HG02885 (cell line): Measurements from ENCODE around the gene ETS2.
"Not testable (repeated sequence)": the region's sequence is repeated elsewhere in the genome, so short reads cannot be mapped to it uniquely, and the experiment has no call there.

Source experiments
- ATAC-seq: cut with Tn5 transposase; IDR thresholded peaks from one replicate; pipeline ENCODE4 v1.9.1; 2021; ENCODE audit warnings: mild to moderate bottlenecking; ENCODE audit not compliant: unreplicated experiment, poor library complexity

ETS2 gene

DNA sequence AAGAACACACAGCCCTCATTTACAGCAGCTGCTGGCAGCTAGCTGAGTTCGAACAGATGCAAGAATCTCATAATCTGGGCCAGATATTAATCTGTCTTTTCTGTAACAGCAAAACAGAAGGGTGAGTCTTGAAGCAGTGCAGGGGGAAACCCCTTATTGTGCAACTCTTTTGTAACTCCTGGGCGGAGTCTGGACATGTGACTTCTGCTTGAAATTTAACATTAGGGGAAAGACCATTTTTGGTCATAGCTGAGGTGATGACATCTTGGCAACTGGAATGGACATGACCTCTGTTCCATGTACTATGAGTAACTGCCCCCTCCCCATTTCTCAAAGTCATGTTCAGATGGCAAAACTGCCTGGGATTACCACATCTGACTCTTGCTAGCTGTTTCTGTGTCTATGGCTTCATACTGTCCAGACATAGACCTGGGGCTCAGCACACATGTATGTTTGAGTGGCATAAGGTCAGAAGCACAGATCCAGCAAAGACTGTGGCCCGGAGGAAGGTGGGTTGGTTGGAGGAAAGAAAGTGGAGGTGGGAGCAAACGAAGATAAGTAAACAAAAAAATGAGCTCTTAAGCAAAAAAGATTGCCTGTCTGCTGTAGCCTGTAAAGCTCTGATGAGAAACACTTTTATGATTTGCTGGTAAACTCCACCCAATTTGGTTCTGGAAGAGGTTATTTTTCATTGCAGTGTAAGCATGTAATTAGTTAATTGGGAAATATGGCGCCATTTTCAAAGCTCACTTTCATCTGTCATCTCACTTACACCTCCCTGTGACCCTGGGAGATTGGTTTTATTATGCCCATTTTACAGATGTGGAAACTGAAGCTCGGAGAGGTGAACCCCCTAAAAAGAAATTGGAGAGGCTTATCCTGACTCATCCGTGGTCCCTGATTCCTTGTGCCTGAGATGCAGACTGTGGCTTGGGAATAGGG is 26.1 kb downstream of the ETS2 start:
- peak; percentile 86 for ATAC-seq

DNA sequence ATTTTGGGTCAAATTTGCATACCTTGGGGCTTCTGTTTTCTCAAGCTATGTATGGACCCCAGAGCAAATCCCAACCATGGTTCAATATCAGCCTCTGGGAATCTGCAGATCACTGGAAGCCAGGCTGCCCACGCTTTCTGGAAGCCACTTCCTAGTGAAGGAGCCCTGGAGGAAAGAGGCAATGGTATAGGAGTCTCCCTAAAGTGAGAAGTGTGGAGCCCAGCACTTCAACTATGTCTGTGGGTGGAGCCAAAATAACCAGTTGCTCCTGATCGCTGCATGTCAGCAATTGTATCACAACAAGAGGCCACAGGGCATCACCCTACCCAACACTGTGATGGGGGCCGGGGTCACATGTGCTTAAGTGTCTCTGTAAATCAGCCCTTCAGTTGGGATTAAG is 26.9 kb downstream of the ETS2 start:
- ATAC-seq: no peak

DNA sequence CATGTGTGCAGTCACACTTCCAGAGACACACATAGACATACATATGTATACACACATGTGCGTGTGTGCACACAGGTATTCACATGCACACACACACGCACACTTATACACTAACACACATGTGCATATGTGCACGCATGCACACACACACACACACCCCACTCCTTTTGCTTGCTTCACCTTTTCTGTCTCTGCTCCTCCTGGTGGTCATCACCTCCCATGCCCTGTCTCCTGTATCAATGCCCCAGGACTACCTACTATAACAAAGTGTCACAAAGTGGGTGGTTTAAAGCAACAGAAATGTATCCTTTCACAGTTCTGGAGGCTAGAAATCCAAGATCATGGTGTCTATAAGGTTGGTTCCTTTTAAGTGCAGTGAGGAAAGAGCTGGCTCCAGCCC is 27.4 kb downstream of the ETS2 start:
- ATAC-seq: no peak

DNA sequence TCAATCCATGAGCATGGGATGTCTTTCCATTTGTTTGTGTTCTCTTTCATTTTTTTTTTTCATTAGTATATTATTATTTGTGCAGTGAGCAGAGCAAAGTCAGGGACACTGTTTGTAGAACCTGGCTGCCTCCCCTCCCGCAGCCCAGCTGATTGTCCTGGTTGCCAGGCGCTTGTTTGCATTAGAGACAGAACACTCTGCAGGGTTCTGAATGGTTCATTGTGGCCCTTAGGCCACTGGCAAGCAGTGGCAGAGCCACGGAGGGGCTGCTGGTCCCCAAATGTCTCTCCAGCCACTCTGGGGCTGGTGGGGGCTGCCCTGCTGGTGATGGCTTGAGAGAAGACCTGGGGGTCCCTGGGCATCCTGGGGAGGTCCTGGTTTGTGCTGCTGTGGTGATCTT is 29.0 kb downstream of the ETS2 start:
- no peak for ATAC-seq

DNA sequence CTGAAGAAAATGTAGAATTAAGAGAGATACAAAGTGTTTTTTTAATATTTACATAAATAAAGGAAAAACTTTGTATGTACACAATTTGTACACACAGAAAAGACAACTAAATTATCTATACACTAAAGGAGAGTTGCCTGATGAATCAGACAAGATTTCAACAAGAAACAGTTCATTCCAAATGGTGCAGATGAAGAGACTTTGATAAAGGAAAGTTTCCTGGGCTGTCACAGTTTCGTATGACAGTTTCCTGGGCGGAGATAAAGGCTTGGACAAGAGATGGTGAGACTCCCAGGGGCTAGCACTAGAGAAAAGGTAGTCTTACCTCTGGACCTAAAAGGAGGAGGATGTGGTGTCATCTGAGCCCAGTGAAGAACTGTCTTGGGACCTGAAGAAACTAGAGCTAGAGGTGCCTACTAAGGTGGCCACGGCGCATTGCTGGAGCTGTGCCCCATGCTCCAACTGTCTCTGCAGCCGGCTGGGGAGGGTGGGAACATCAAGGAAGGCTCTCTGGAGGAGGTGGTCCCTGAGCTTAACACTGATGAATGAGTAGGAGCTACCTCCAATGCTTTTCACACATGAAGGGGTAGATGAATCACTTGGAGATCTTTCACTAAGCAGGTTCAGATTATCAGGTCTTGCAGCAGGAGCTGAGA is 32.2 kb downstream of the ETS2 start:
- no peak for ATAC-seq

DNA sequence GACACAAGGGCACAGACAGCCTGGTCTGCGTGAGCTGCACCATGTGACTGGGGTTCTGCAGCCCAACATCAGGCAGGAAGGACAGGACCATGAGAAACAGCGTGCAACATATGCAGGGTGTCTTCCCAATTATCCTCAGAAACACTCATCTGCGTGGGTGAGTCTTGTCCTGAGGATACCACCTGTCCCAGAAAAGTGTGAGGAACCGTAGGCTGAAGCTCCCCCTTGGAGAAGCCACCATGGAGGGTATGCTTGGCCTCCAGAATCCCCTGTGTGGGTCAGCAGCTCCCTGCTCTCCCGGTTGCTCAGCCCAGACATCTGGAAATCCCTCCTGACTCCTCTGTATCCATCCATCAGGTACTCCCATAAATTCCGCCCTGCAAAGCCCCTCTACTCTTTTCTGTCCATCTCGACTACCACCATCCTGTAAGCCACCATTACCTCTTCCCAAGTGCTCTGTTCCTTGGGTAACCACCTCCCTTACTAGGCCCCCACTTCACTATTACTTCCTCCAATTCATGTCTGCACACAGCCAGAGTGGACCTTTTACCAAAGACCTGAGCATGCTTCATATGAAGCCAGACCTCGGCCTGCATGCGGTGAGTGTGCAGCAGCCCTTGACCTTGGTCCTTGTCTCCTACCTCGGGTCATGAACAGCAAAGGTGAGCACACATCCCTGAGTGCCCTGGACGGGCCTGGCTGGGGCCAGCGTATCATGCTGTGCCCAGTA is 33.0 kb downstream of the ETS2 start:
- ATAC-seq: no peak

DNA sequence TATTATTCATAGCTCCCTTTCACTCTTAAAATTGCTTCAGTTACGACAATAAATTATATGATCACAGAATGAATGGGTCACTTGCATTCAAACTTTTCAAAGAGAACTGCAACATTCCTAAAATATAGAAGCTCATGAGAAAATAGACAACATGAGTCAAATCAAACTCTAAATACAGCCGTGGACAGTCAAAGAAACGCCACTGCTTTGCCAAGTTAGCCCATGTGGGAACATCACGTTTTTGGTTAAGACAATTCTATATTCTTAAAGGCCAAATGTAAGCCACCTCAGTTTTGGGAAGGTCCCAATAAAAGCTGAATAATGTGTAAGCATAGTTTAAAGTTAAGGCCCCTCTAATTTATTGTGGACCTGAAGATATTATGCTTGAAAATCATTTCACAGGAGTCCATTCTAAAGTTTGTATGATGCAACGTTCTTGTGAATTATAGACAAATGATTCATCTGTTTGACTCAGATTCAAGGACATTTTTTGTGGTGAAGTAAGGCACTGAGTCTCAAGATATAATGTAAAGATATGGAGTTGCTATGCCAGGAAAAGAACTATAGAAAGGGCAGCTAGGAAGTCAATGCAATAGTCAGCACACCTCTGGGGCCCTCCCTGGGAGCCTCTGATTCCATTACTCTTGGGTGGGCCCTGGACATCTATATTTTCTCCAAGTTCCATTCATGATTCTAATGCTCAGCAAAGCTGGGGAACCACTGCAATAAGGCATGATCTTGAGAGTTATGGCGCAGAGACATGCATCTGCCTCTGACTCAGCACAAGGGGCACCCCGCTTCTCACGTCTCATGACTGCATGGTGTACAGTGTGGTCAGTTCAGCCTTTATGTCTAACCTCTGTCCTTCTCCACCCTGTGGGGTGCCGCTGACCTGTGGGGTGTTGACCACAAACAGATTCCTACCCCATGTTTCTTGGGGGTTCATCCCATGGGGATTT is 33.9 kb downstream of the ETS2 start:
- no peak for ATAC-seq

DNA sequence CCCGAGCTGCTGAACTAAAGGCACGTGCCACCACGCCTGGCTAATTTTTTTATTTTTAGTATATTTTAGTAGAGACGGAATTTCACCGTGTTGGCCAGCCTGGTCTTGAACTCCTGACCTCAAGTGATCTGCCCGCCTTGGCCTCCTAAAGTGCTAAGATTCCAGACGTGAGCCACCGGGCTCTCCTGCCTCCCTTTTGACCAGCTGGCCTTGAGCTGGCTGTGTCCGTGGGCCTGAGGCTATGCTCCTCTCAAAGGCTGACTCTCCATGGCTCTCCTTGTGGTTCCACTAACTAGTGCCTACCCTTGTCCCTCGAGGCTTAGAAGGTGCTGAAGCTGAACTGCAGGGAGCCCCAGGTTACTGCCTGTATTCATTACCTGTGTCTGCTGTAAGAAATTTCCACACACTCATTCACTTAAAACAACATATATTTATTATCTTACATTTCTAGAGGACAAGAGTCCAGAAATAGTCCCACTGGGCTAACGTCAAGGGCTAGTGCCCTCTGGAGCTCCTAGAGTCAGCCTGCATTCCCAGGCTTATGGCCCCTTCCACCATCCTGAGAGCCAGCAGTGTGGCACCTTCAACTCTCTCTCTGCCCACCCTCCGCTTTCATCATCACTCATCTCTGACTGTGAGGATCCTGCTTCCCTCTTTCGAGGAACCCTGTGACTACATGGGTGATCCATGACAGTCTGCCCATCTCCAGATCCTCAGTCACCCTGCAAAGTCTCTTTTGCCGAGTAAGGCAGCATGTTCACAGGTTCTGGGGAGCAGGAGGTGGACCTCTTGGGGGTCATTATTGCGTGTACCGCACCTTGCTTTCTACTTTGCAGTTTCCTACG is 34.9 kb downstream of the ETS2 start:
- no peak for ATAC-seq

DNA sequence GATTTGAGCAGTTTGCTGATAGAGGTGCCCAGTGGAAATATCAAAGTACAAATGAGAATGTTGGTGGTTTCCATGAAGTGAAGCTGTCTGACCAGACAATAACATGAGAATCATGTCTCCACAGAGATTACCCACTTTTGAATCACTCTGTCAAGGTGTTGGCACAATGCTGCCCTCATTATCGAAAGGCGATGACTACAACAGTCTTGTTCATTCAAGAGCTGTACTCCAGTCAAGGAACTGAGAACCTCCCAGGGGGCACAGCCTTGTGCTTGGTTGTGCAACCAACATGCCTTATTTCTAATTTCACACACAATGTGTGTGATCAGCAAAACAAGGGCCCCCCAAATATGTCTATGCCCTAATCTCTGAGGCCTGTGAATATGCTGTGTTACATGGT is 35.7 kb downstream of the ETS2 start:
- no peak for ATAC-seq

DNA sequence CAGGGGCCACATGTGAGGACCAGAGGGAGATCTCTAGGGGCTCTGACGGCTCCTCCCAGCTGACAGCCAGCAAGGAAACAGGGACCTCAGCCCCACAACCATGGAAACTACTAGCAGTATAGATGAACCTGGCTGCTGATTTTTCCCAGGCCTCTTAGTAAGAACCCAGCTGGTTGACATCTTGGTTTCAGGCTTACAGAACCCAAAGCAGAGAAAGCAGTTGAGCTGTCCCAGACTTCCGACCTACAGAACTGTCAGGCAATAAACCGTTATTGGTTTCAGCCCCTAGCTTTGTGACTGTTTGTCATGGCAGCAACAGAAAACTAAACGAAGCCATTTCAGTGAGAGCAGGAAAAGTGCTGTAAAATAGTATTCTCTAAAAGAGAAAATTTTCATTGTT is 36.4 kb downstream of the ETS2 start:
- no peak for ATAC-seq

DNA sequence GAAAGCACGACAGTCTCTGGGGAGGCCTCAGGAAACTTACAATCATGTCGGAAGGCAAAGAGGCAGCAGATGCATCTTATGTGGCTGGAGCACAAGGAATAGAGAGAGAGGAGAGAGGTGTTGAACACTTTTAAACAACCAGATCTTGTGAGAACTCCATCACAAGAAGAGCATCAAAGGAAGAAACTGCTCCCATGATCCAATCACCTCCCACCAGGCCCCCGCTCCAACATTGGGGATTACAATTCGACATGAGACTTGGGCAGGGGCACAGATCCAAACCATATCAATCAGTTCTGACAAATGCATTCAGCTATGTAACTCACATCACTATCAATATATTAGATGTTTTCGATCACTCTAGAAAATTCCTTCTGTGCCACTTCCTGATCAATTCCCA is 37.6 kb downstream of the ETS2 start:
- no peak for ATAC-seq

DNA sequence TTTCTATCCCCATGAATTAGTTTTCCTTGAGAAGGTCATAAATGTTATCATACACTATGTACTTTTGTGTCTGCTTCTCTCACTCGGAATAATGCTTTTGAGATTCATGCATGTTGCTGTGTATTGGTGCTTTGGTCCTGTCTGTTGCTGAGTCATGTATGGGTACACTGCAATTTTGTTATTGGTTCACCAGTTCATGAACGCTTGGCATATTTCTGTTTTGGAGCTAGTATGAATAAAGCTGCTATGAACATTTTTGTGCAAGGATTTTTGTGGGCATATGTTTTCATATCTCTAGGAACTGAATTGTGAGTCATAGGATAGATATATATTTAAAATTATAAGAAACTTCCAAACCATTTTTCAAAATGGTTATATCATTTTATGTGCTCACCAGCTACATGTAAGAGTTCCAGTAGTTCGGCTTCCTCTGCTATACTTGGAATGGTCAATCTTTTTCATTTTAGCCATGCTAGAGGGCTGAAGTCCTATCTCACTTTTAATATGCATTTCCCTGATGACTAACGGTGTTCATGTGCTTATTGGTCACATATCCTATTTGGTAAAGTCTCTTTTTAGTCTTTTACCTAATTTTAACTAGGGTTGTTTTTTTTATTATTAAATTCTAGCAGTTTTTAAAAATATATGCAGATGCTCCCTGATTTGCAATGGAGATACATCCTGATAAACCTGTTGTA is 38.2 kb downstream of the ETS2 start:
- ATAC-seq: no peak

DNA sequence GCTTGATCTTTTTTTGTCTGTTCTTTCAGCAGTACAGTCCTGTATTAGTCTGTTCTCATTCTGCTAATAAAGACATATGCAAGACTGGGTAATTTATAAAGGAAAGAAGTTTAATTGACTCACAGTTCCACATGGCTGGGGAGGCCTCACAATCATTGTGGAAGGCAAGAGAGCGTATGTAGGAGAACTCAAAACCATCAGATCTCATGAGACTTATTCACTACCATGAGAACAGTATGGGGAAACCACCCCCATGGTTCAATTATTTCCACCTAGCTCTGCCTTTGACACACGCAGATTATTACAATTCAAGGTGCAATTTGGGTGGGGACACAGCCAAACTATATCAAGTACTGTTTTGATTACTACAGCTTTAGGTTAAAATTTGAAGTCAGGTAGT is 39.6 kb downstream of the ETS2 start:
- ATAC-seq: not testable (repeated sequence)

DNA sequence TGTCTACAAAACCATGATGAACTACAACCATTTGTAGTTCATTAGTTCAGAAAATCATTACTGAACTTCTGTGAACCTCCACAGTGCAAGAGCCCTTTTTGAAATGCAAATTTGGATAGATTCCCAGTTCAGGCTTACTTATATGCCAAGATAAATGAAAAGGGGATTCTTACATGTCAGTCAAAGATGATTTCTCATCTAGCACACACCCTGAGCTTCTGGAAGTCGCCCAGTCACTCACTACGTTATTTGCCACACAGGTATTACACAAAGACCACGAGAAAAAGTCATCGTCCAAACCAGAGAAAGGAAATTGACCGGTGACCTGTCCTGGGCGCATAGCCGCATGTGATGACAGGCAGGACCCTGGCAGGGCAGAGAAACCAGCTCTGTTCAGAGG is 41.8 kb downstream of the ETS2 start:
- no peak for ATAC-seq

DNA sequence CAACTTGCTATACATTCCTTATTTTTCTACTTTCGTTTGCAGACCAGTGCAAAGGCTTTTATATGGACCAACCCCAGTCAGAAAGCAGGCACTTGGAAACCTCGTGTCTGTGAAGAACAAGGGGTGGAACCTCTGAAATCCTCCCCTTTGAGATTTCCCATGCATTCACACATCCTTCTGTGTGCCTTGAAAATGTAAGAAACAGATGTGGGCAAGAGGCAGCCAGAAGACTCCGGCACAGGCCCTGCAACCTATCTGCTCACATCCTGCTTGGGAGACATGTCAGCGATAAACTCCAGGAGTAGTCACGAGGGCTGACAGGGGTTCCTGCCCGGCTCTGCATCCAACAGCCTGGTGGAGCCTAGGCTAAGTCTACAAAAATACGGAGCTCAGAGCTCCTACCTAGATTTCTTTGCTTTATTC is 42.5 kb downstream of the ETS2 start:
- no peak for ATAC-seq

DNA sequence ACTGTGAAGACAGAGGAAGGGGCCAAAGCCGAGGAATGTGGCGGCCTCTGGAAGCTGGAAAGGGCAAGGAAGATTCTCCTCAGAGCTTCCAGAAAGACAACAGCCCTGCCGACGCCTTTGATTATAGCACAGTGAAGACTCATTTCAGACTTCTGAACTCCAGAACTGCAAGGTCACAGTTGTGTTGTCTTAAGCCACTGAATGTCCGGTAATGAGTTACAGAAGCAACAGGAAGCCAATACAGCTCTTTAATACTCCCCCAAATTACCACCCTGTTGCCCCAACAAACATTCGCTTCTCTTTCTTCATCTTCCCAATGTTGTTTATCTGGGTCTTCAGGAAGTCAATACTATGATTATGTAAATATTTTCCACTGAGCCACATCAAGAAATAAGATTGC is 44.0 kb downstream of the ETS2 start:
- ATAC-seq: no peak

DNA sequence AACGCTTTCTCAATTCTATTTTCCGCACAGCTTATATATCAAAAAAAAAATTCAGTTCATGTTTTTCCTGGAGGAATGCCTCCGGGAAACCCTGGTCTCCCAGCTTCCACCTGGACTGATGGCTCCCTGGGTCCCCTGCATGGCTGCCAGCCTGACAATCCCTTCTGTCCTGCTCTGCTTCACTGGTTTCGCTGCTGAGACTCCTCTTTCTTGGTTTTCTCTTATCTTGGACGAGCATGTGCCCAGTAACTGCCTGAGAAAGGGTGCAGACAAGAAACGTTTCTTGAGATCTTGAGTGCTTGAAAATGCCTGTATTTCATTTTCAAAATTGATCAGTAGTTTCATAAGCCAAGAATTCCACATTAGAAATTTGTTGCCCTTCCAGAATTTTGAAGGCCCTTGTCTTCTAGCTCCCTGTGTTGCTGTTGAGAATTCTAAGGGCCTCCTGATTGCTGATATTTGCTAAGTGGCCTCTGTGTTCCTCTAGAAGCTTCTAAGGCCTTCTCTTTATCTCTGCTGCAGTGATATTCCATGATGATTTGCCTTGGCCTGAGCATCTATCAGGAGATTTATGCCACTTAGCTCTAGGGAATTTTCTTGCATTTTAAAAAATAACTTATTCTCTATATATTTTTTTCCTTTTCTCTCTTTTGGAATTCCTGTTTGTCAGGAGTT is 44.7 kb downstream of the ETS2 start:
- no peak for ATAC-seq

DNA sequence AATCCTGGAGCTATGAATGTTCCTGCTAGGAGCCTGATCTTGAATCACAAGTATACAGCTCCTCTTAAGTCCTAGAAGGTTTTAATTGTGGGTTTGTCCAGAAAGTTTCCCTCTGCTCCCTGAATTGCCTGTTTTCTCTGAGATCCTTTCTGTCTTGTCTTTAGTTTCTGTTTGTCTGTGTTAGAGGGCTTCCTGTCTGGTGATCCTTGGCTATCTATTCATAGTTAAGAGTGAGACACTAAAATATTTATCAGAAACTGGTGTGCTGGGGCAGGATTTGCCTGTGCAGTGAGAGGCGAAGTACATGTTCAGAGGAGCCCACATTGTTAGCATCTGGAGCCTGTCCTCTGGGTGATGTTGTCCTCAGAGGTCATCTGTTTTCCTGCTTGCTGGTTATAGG is 45.4 kb downstream of the ETS2 start:
- ATAC-seq: no peak
